Sigmoid colon (tissue), 7 donors: Measurements from ENCODE around the gene SRP68. TPM values are rescaled to one million over a fixed set of nuclear protein-coding genes. Genes with fewer than 3 reads are reported as not detected.

Experiments
- DNase-seq: peaks from one replicate; pipeline ENCODE4 v3.0.0-alpha.2; 2019
- H3K27ac ChIP-seq, 4 donors: fragments of 200-600 bp; sonication (generic); one replicate each; pipeline ENCODE4 v1.5.1; 2016 to 2019; ENCODE audit warnings: mild to moderate bottlenecking in 1 of 4
- H3K27me3 ChIP-seq, 3 donors: fragments of 200-600 bp; sonication (generic); one replicate each; pipeline ENCODE4 v1.5.1; 2019; ENCODE audit warnings: mild to moderate bottlenecking in 1 of 3
- H3K36me3 ChIP-seq, 4 donors: fragments of 200-600 bp; sonication (generic); one replicate each; pipeline ENCODE4 v1.5.1; 2016 to 2019
- H3K4me1 ChIP-seq, 4 donors: fragments of 200-600 bp; sonication (generic); one replicate each; pipeline ENCODE4 v1.5.1; 2017 to 2019
- H3K4me3 ChIP-seq, 4 donors: fragments of 200-600 bp; sonication (generic); one replicate each; pipeline ENCODE4 v1.5.1; 2017 to 2019; ENCODE audit warnings: mild to moderate bottlenecking in 2 of 4, moderate library complexity in 1 of 4
- H3K9me3 ChIP-seq, 4 donors: fragments of 200-600 bp in 3 of 4; sonication (generic) in 3 of 4; one replicate each; pipeline versions ENCODE4 v1.5.1 to v1.6.1; 2013 to 2019
- CTCF ChIP-seq, 4 experiments: fragments of 450-650 bp in 3 of 4; fragments of 200-600 bp in 1 of 4; IDR thresholded peaks; one replicate each; pipeline ENCODE4 v1.5.1; 2016 to 2019; ENCODE audit warnings: antibody characterized with exemption in 4 of 4, mild to moderate bottlenecking in 3 of 4, moderate library complexity in 2 of 4
- EP300 ChIP-seq, 4 donors: sonication (generic); formaldehyde crosslinking; IDR thresholded peaks; one replicate each; pipeline ENCODE4 v1.6.1; 2017; ENCODE audit warnings: antibody characterized with exemption in 4 of 4
- POLR2A ChIP-seq, 2 donors: fragments of 450-650 bp; IDR thresholded peaks; one replicate each; pipeline ENCODE4 v1.6.1; 2016; ENCODE audit warnings: antibody characterized with exemption in 2 of 2, mild to moderate bottlenecking in 2 of 2, moderate library complexity in 2 of 2
- POLR2AphosphoS5 ChIP-seq, 4 donors: sonication (generic); formaldehyde crosslinking; IDR thresholded peaks; one replicate each; pipeline ENCODE4 v1.6.1; 2017; ENCODE audit warnings: antibody characterized with exemption in 4 of 4
- WGBS, 2 donors: extraction: QIAGEN DNeasy Blood & Tissue Kit; methylation state at CpG; one replicate each; pipeline ENCODE4 v1.1.7; 2013; 5-methylcytosine and 5-hydroxymethylcytosine counted together
- intact Hi-C: fragments of 100-400 bp; cut with DNase I; formaldehyde crosslinking; loops from one replicate; pipeline ENCODE4 v1.15.1; 2023
- polyA plus RNA-seq, 3 donors: library from polyadenylated mRNA; stranded (reverse); fragments of 200-250 nt; gene quantifications; one replicate each; pipeline ENCODE4 v1.2.3, GENCODE V29; 2013
- total RNA-seq, 4 donors: library from RNA; depleted of rRNA; stranded (reverse); fragments of >200 nt; gene quantifications; one replicate each; pipeline ENCODE4 v1.1.0, GENCODE V29; 2016
- donor health status: healthy with polysubstance abuse.
- donor health status: Bipolar disorder and iron deficiency.
- donor health status: healthy.

SRP68 gene
- total and polyA plus RNA-seq, 7 donors, result 37.2 to 60.6 (median 53.1) TPM

- 86 to 90% methylated on average over 13 of the region's 13 CpGs for WGBS, 2 donors
- Histone ChIP-seq H3K27ac (peak overlapping the region in 3 of 4 donors; percentile 86 to 92 (median 87)), H3K27me3 (no peaks in the 10 kb centered on the region), H3K36me3 (peaks cover 0 to 5% (median 3%) of the 10 kb centered on the region in 4 donors), H3K4me3 (no peak overlapping the region), H3K9me3 (no peaks in the 10 kb centered on the region), H3K4me1 (peaks cover 0 to 80% (median 69%) of the 10 kb centered on the region in 4 donors)
- no peak for DNase-seq
- peak in 3 of 4 donors; percentile 59 to 76 (median 68) for TF ChIP-seq EP300 (IDR thresholded peaks at IDR 0.05)
- TF ChIP-seq CTCF (IDR thresholded peaks at IDR 0.05), result no peak
- TF ChIP-seq POLR2AphosphoS5 (IDR thresholded peaks at IDR 0.05), result peak; percentile 77 to 94 (median 86)
- intact Hi-C loops, result no loop called here
Observed at GRCh38 chr17:76034428-76035350, 37.6 kb downstream of the SRP68 start.

- 97% methylated on average over 6 of the region's 6 CpGs for WGBS, 2 donors
- Histone ChIP-seq H3K4me1 (peaks cover 0 to 70% (median 58%) of the 10 kb centered on the region in 4 donors), H3K27me3 (no peaks in the 10 kb centered on the region), H3K9me3 (no peaks in the 10 kb centered on the region), H3K4me3 (no peak overlapping the region), H3K36me3 (no peaks in the 10 kb centered on the region), H3K27ac (peak overlapping the region in 3 of 4 donors; percentile 86 to 92 (median 87))
- intact Hi-C loops, result no loop called here
- DNase-seq, result no peak
- TF ChIP-seq EP300 (IDR thresholded peaks at IDR 0.05) (no peak), POLR2A (IDR thresholded peaks at IDR 0.05) (no peak), POLR2AphosphoS5 (IDR thresholded peaks at IDR 0.05) (no peak), CTCF (IDR thresholded peaks at IDR 0.05) (no peak)
Observed at GRCh38 chr17:76033139-76033538, 39.2 kb downstream of the SRP68 start.

GRCh38 chr17:76032780-76033108, 39.6 kb downstream of the SRP68 start:
- intact Hi-C loops, result no loop called here
- peak overlapping the region in 3 of 4 donors; percentile 86 to 92 (median 87) for H3K27ac ChIP-seq
- H3K27me3 ChIP-seq, result no peaks in the 10 kb centered on the region
- no peaks in the 10 kb centered on the region for H3K9me3 ChIP-seq
- H3K4me1 ChIP-seq, result peaks cover 0 to 67% (median 54%) of the 10 kb centered on the region in 4 donors
- WGBS, 2 donors, result 90 to 92% methylated on average over 5 of the region's 5 CpGs
- H3K36me3 ChIP-seq, result no peaks in the 10 kb centered on the region
- TF ChIP-seq EP300 (IDR thresholded peaks at IDR 0.05), result no peak
- no peak for TF ChIP-seq CTCF (IDR thresholded peaks at IDR 0.05)
- TF ChIP-seq POLR2A (IDR thresholded peaks at IDR 0.05), result no peak
- TF ChIP-seq POLR2AphosphoS5 (IDR thresholded peaks at IDR 0.05), result no peak
- H3K4me3 ChIP-seq, result no peak overlapping the region
- DNase-seq, result no peak

GRCh38 chr17:76032073-76032779, 40.1 kb downstream of the SRP68 start:
- Histone ChIP-seq H3K27ac (peak overlapping the region in 2 of 4 donors; percentile 87 to 92), H3K36me3 (no peaks in the 10 kb centered on the region), H3K9me3 (no peaks in the 10 kb centered on the region), H3K4me3 (no peak overlapping the region), H3K27me3 (no peaks in the 10 kb centered on the region), H3K4me1 (peaks cover 0 to 61% (median 49%) of the 10 kb centered on the region in 4 donors)
- no peak for DNase-seq
- TF ChIP-seq POLR2A (IDR thresholded peaks at IDR 0.05) (no peak), CTCF (IDR thresholded peaks at IDR 0.05) (peak in 1 of 4 experiments; percentile 9)
- intact Hi-C loops, result no loop called here
- WGBS, 2 donors, result 55 to 83% methylated on average over 20 of the region's 20 CpGs
